Thoracic aorta (tissue), 2 donors: ENCODE measurements around the gene PGGHG. TPM values are rescaled to one million over a fixed set of nuclear protein-coding genes. Genes with fewer than 3 reads are reported as not detected.

ENCODE experiments used
- ATAC-seq: fragments of 150-250 bp; one replicate; pipeline ENCODE4 v1.8.0; 2017; ENCODE audit warnings: low read depth; ENCODE audit not compliant: insufficient number of reproducible peaks, low FRiP score
- DNase-seq: peaks from one replicate; pipeline ENCODE4 v3.0.0-alpha.2; 2020; ENCODE audit warnings: low spot score
- H3K27ac ChIP-seq, 2 donors: fragments of 200-600 bp; sonication (generic); 1 replicate in 1 of 2; 2 replicates in 1 of 2; pipeline ENCODE4 v1.5.1; 2016; ENCODE audit warnings: mild to moderate bottlenecking in 2 of 2, moderate library complexity in 2 of 2
- H3K27me3 ChIP-seq: fragments of 200-600 bp; sonication (generic); replicated peaks from 2 replicates; pipeline ENCODE4 v1.6.0; 2016; ENCODE audit warnings: mild to moderate bottlenecking; ENCODE audit not compliant: insufficient read depth
- H3K36me3 ChIP-seq: fragments of 200-600 bp; sonication (generic); one replicate; pipeline ENCODE4 v1.5.1; 2016
- H3K4me1 ChIP-seq, 2 donors: fragments of 200-600 bp; sonication (generic); 1 replicate in 1 of 2; 2 replicates in 1 of 2; pipeline versions ENCODE4 v1.5.1 to v1.6.0; 2016; ENCODE audit warnings: low read depth in 2 of 2, mild to moderate bottlenecking in 1 of 2; ENCODE audit not compliant: control insufficient read depth in 1 of 2
- H3K4me3 ChIP-seq: fragments of 200-600 bp; sonication (generic); 2 replicates; pipeline ENCODE4 v1.5.1; 2016; ENCODE audit warnings: mild to moderate bottlenecking
- H3K9me3 ChIP-seq: fragments of 200-600 bp; sonication (generic); 2 replicates; pipeline ENCODE4 v1.5.1; 2016
- total RNA-seq, 2 donors: library from RNA; depleted of rRNA; stranded (reverse); fragments of >200 nt; gene quantifications; one replicate each; pipeline versions ENCODE4 v1.1.0 to v1.2.3, GENCODE V29; 2016
- TF ChIP-seq, protein P1 (sequence below): fragments of 200-600 bp; sonication (generic); IDR thresholded peaks from one replicate; pipeline ENCODE4 v1.5.1; 2019; ENCODE audit warnings: antibody characterized with exemption

PGGHG gene
- total RNA-seq, 2 donors from 2014 or later: 54.2 to 68.8 TPM

DNA sequence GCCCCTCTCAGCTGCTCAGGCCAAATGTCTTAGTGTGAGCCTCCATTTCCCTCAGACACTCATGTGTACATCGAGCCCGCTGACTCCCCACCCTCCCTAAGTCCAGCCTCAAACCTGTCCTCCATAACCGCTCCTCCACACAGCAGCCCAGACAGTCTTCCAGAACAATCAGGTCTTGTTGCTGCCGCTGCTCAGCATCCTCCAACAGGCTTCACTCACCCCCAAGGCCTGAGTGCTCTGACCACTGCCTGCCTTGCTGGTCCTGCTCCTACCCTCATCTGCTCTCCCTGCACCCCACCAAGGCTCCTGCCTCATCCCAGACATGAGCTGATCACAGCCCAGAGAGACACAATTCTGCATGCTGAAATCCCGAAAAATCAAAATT, 35.0 kb upstream of the PGGHG start:
- no peak for ATAC-seq
- Histone ChIP-seq H3K9me3 (no peaks in the 10 kb centered on the region), H3K36me3 (peaks cover 32% of the 10 kb centered on the region), H3K27ac (no peak overlapping the region), H3K27me3 (no peaks in the 10 kb centered on the region), H3K4me1 (no peaks in the 10 kb centered on the region), H3K4me3 (no peak overlapping the region)
- no peak for DNase-seq
- TF ChIP-seq, protein P1, sequence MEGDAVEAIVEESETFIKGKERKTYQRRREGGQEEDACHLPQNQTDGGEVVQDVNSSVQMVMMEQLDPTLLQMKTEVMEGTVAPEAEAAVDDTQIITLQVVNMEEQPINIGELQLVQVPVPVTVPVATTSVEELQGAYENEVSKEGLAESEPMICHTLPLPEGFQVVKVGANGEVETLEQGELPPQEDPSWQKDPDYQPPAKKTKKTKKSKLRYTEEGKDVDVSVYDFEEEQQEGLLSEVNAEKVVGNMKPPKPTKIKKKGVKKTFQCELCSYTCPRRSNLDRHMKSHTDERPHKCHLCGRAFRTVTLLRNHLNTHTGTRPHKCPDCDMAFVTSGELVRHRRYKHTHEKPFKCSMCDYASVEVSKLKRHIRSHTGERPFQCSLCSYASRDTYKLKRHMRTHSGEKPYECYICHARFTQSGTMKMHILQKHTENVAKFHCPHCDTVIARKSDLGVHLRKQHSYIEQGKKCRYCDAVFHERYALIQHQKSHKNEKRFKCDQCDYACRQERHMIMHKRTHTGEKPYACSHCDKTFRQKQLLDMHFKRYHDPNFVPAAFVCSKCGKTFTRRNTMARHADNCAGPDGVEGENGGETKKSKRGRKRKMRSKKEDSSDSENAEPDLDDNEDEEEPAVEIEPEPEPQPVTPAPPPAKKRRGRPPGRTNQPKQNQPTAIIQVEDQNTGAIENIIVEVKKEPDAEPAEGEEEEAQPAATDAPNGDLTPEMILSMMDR: no peak

DNA sequence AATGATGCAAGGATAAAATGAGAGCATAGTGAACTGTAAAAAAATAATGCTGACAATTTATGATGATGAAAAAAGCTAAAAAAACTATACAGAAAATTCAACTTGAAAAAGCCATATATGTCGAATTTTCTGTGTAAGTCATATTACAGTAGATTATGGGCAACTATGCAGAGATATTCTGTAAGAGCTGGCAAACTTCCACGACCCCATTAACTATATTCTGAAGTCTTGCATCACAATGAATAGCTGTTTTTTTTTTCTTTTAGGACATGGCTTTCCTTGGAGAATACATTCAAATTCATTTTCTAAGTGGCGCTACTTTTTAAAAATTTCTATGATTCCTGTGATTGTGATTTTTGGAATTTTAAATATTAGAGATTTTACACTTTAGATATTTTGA, 33.8 kb upstream of the PGGHG start:
- no peak for ATAC-seq
- TF ChIP-seq, protein P1: no peak
- no peak overlapping the region for H3K27ac ChIP-seq

DNA sequence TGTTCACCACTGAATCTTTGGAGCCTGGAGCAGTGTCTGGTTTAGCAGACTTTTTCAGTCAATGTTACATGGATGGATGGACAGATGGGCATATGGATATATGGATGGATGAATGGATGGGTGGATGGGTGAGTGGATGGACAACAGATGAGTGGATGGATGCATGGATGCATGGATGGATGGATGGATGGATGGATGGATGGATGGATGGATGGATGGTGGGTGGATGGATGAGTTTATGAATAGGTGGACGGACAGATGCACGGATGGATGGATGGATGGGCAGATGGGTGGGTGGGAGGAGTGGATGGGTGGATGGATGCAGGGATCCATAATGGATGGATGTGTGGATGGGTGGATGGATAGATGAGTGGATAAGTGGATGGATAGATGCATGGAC, 33.1 kb upstream of the PGGHG start:
- Histone ChIP-seq H3K36me3 (peaks cover 24% of the 10 kb centered on the region), H3K9me3 (no peaks in the 10 kb centered on the region), H3K27me3 (no peaks in the 10 kb centered on the region), H3K27ac (no peak overlapping the region), H3K4me3 (no peak overlapping the region), H3K4me1 (no peaks in the 10 kb centered on the region)
- DNase-seq (no peak), ATAC-seq (no peak)
- TF ChIP-seq, protein P1: no peak

More for the DNA sequence above, 33.8 kb upstream of the PGGHG start:
- Histone ChIP-seq H3K4me3 (no peak overlapping the region), H3K4me1 (no peaks in the 10 kb centered on the region), H3K27me3 (no peaks in the 10 kb centered on the region), H3K36me3 (peaks cover 28% of the 10 kb centered on the region), H3K9me3 (no peaks in the 10 kb centered on the region)
- no peak for DNase-seq

DNA sequence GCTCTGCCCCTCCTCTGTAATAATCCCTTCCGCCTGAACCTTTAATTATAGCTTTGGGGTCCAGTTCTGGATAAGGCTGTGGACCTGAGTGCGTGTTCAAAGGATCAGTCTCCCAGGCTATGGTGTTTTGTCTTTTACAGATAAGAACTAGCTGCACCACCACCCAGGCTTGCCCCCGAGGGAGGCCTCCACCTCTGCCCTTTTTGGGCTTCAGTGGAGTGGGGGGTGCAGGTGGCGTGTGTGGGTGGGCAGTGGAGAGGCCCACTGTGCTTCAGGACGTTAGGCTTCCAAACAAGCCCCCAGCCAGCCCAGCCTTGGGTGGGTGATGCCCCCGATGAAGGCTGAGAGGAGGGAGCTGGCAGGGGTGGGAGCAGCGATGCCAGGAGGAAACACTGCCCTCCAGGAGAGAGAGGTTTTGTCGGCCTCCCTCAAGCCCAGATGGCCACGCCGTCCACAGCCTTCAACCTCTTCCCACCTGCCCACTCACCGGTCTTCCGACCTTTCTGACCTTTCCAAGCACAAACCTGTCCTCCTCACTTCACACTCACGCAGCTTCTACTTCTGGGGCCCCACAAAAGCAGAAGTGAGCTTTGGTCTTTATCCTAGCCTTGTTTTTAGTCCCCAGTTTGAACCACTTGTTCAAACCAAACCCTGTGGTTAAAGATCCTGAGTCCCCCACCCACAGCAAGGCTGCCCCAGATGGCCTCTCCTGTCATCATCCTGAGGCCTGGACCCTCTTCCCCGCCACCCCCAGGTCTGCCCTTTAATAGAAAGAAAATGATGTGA, 31.8 kb upstream of the PGGHG start:
- no peak for ATAC-seq
- no peaks in the 10 kb centered on the region for H3K27me3 ChIP-seq
- no peak for DNase-seq
- no peak overlapping the region for H3K27ac ChIP-seq
- H3K4me1 ChIP-seq: no peaks in the 10 kb centered on the region
- no peaks in the 10 kb centered on the region for H3K9me3 ChIP-seq
- H3K4me3 ChIP-seq: no peak overlapping the region
- TF ChIP-seq, protein P1: no peak
- H3K36me3 ChIP-seq: peaks cover 13% of the 10 kb centered on the region

DNA sequence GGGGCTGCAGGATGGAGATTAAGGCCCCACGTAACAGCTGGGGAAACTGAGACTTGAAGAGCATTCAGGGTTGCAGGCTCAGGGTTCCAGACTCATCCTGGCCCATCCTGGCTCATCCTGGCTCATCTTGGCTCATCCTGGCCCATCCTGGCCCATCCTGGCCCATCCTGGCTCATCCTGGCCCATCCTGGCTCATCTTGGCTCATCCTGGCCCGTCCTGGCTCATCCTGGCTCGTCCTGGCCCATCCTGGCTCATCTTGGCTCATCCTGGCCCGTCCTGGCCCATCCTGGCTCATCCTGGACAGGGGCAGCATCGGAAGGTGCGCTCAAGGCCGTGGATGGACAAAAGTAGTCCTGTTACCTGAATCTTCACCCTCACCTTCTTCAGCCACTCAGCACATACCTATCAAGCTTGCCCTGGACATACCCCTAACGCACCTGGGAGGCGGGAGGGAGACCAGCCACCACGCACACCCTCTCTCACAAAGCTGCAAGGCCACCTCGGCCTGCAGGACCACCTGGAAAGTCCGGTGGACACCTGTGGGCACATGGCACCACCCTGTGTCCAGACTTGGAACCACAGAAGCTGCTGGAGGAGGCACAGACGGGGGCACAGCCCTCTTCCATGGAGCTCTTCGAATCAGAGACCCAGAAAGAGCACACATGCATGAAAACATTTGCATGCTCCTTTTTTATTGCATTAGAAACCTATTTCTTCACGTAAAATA, 31.0 kb upstream of the PGGHG start:
- Histone ChIP-seq H3K4me3 (no peak overlapping the region), H3K9me3 (no peaks in the 10 kb centered on the region), H3K4me1 (no peaks in the 10 kb centered on the region), H3K36me3 (peaks cover 5% of the 10 kb centered on the region), H3K27me3 (no peaks in the 10 kb centered on the region), H3K27ac (no peak overlapping the region)
- ATAC-seq: no peak
- no peak for DNase-seq
- TF ChIP-seq, protein P1: no peak
